Lung (tissue), 12 donors: ENCODE results near the gene ZNF2. TPM values are rescaled to one million over a fixed set of nuclear protein-coding genes. Genes with fewer than 3 reads are reported as not detected.

Experiments
- ATAC-seq: fragments of 200-7000 bp; cut with Tn5 transposase; one replicate; pipeline ENCODE4 v1.9.1; 2020; ENCODE audit warnings: moderate number of reproducible peaks; ENCODE audit not compliant: insufficient read depth, low FRiP score
- DNase-seq, 3 donors: peaks; one replicate each; pipeline ENCODE4 v3.0.0-alpha.2; 2013 to 2017
- H3K27ac ChIP-seq, 2 donors: one replicate each; pipeline ENCODE4 v1.5.1; 2013; ENCODE audit warnings: mild to moderate bottlenecking in 2 of 2, moderate library complexity in 2 of 2, control low read depth in 1 of 2, inconsistent platforms in 1 of 2, low read depth in 1 of 2, low read length in 1 of 2
- H3K27me3 ChIP-seq, 3 donors: one replicate each; pipeline ENCODE4 v1.5.1; 2013; ENCODE audit warnings: low read length in 2 of 3; ENCODE audit not compliant: control insufficient read depth in 3 of 3, insufficient read depth in 3 of 3
- H3K36me3 ChIP-seq, 4 donors: one replicate each; pipeline ENCODE4 v1.5.1; 2013; ENCODE audit warnings: low read length in 4 of 4, mild to moderate bottlenecking in 1 of 4, moderate library complexity in 1 of 4; ENCODE audit not compliant: control insufficient read depth in 4 of 4, insufficient read depth in 4 of 4
- H3K4me1 ChIP-seq, 5 donors: one replicate each; pipeline ENCODE4 v1.5.1; 2013; ENCODE audit warnings: low read length in 5 of 5, mild to moderate bottlenecking in 2 of 5, moderate library complexity in 1 of 5; ENCODE audit not compliant: control insufficient read depth in 5 of 5, insufficient read depth in 5 of 5
- H3K4me3 ChIP-seq: one replicate; pipeline ENCODE4 v1.5.1; 2013; ENCODE audit warnings: mild to moderate bottlenecking, control low read depth, moderate library complexity
- H3K9ac ChIP-seq, 2 donors: one replicate each; pipeline ENCODE4 v1.5.1; 2013; ENCODE audit warnings: low read length in 2 of 2, control low read depth in 1 of 2; ENCODE audit not compliant: insufficient read depth in 1 of 2
- H3K9me3 ChIP-seq, 4 donors: one replicate each; pipeline ENCODE4 v1.5.1; 2013; ENCODE audit warnings: low read length in 3 of 4, mild to moderate bottlenecking in 1 of 4, moderate library complexity in 1 of 4; ENCODE audit not compliant: control insufficient read depth in 4 of 4, insufficient read depth in 3 of 4
- CTCF ChIP-seq: IDR thresholded peaks from 2 replicates; pipeline ENCODE4 v1.5.1; 2012; ENCODE audit warnings: mild to moderate bottlenecking; ENCODE audit errors: control extremely low read depth, extremely low read depth
- WGBS, 2 donors: extraction: QIAGEN DNeasy Blood & Tissue Kit; methylation state at CpG; one replicate each; pipeline ENCODE4 v1.1.7; 2013; 5-methylcytosine and 5-hydroxymethylcytosine counted together
- polyA plus RNA-seq, 2 donors: library from polyadenylated mRNA; stranded (reverse); fragments of 200-250 nt; gene quantifications; one replicate each; pipeline ENCODE4 v1.2.1, GENCODE V29; 2013
- total RNA-seq, 2 donors: library from RNA; depleted of rRNA in 1 of 2; stranded (reverse); fragments of >200 nt in 1 of 2; gene quantifications; one replicate each; pipeline ENCODE4 v1.2.1, GENCODE V29; 2014 to 2021
- donor health status: control.
- donor health status: control.
- donor health status: Bipolar disorder and iron deficiency.
- donor health status: healthy.
- donor health status: DM: yes; HTN: yes; CAD: no.

The ZNF2 gene
- total and polyA plus RNA-seq, 4 donors, result 1.8 to 4.7 (median 3.1) TPM

GRCh38 chr2:95174031-95174542 is 8.5 kb downstream of the ZNF2 start:
- DNase-seq (no peak), ATAC-seq (no peak)
- Histone ChIP-seq H3K27me3 (no peaks in the 10 kb centered on the region), H3K4me3 (no peak overlapping the region), H3K4me1 (peaks cover 0 to 1% (median 0%) of the 10 kb centered on the region in 5 donors), H3K27ac (no peak overlapping the region), H3K9ac (no peak overlapping the region), H3K36me3 (peaks cover 0 to 10% (median 2%) of the 10 kb centered on the region in 4 donors), H3K9me3 (peaks cover 0 to 11% (median 0%) of the 10 kb centered on the region in 4 donors)
- TF ChIP-seq CTCF, result no peak
- whole genome bisulfite sequencing, 2 donors, result 89 to 92% methylated on average over 2 of the region's 2 CpGs

GRCh38 chr2:95179451-95179850 is 13.8 kb downstream of the ZNF2 start:
- H3K36me3 ChIP-seq, result peaks cover 24 to 38% (median 28%) of the 10 kb centered on the region in 4 donors
- no peak overlapping the region for H3K27ac ChIP-seq
- WGBS, 2 donors, result 82 to 88% methylated on average over 7 of the region's 7 CpGs
- no peak for ATAC-seq
- H3K9me3 ChIP-seq, result peaks cover 0 to 26% (median 0%) of the 10 kb centered on the region in 4 donors
- H3K4me1 ChIP-seq, result no peaks in the 10 kb centered on the region
- DNase-seq, result no peak
- no peak for TF ChIP-seq CTCF
- H3K9ac ChIP-seq, result no peak overlapping the region
- H3K4me3 ChIP-seq, result no peak overlapping the region
- no peaks in the 10 kb centered on the region for H3K27me3 ChIP-seq

- Histone ChIP-seq H3K9ac (no peak overlapping the region), H3K27ac (no peak overlapping the region), H3K4me3 (no peak overlapping the region), H3K36me3 (peaks cover 24 to 38% (median 28%) of the 10 kb centered on the region in 4 donors), H3K27me3 (no peaks in the 10 kb centered on the region), H3K9me3 (peaks cover 0 to 25% (median 0%) of the 10 kb centered on the region in 4 donors), H3K4me1 (no peaks in the 10 kb centered on the region)
- no peak for ATAC-seq
- WGBS, 2 donors, result 97 to 98% methylated on average over 18 of the region's 18 CpGs
- no peak for TF ChIP-seq CTCF
- DNase-seq, result no peak
These were observed 16.2 kb downstream of the ZNF2 start for GRCh38 chr2:95181774-95182173.

- no peak for TF ChIP-seq CTCF
- H3K36me3 ChIP-seq, result peaks cover 20 to 24% (median 21%) of the 10 kb centered on the region in 4 donors
- WGBS, 2 donors, result 95 to 96% methylated on average over 3 of the region's 3 CpGs
These were observed 19.6 kb downstream of the ZNF2 start for GRCh38 chr2:95185197-95185596.

More at GRCh38 chr2:95185197-95185596, 19.6 kb downstream of the ZNF2 start:
- no peaks in the 10 kb centered on the region for H3K27me3 ChIP-seq
- no peak overlapping the region for H3K4me3 ChIP-seq
- H3K9ac ChIP-seq, result no peak overlapping the region
- DNase-seq (no peak), ATAC-seq (no peak)
- no peak overlapping the region for H3K27ac ChIP-seq
- no peaks in the 10 kb centered on the region for H3K4me1 ChIP-seq
- H3K9me3 ChIP-seq, result peaks cover 0 to 16% (median 0%) of the 10 kb centered on the region in 4 donors
